Measurements from ENCODE around the gene RPH3AL.

Gene RPH3AL

GRCh38 chr17:332558-333322 is 19.9 kb downstream of the RPH3AL start (continued):
- TF ChIP-seq CSRNP3 (CRISPR knock-in tag; IDR thresholded peaks at IDR 0.05) (no peak), TOX (CRISPR knock-in tag; IDR thresholded peaks at IDR 0.05; ENCODE audit: borderline replicate concordance) (no peak), OSR1 (CRISPR knock-in tag; IDR thresholded peaks at IDR 0.05) (no peak), CREB5 (CRISPR knock-in tag; IDR thresholded peaks at IDR 0.05; ENCODE audit: low read depth) (no peak), ZFP3 (CRISPR knock-in tag; IDR thresholded peaks at IDR 0.05) (no peak), TCF4 (CRISPR knock-in tag; IDR thresholded peaks at IDR 0.05; ENCODE audit: borderline replicate concordance) (no peak)

GRCh38 chr17:332023-332422 is 20.6 kb downstream of the RPH3AL start:
- no peak for ATAC-seq
- TF ChIP-seq CSRNP3 (CRISPR knock-in tag; IDR thresholded peaks at IDR 0.05) (no peak), ESRRG (CRISPR knock-in tag; IDR thresholded peaks at IDR 0.05) (no peak)

GRCh38 chr17:330993-331701 is 21.5 kb downstream of the RPH3AL start:
- no peak for TF ChIP-seq TOX (CRISPR knock-in tag; IDR thresholded peaks at IDR 0.05; ENCODE audit: borderline replicate concordance)
- no peak for TF ChIP-seq CREB5 (CRISPR knock-in tag; IDR thresholded peaks at IDR 0.05; ENCODE audit: low read depth)
- TF ChIP-seq ZC3H10 (CRISPR knock-in tag; IDR thresholded peaks at IDR 0.05): no peak
- no peak for TF ChIP-seq TSHZ2 (CRISPR knock-in tag; IDR thresholded peaks at IDR 0.05)
- TF ChIP-seq CSDC2 (CRISPR knock-in tag; IDR thresholded peaks at IDR 0.05): no peak
- no peak for TF ChIP-seq POU6F1 (CRISPR knock-in tag; IDR thresholded peaks at IDR 0.05; ENCODE audit: borderline replicate concordance, low read depth)
- TF ChIP-seq ZNF565 (CRISPR knock-in tag; conservative IDR thresholded peaks at IDR 0.05; ENCODE audit: low read depth): no peak
- TF ChIP-seq PPARA (CRISPR knock-in tag; IDR thresholded peaks at IDR 0.05; ENCODE audit: borderline replicate concordance): no peak
- TF ChIP-seq ESRRG (CRISPR knock-in tag; IDR thresholded peaks at IDR 0.05): no peak
- no peak for ATAC-seq

GRCh38 chr17:329784-330420 is 22.7 kb downstream of the RPH3AL start:
- no peak for ATAC-seq
- TF ChIP-seq CREB5 (CRISPR knock-in tag; IDR thresholded peaks at IDR 0.05; ENCODE audit: low read depth) (no peak), ZFP30 (CRISPR knock-in tag; IDR thresholded peaks at IDR 0.05) (no peak), SNAI2 (CRISPR knock-in tag; IDR thresholded peaks at IDR 0.05) (no peak), TSHZ2 (CRISPR knock-in tag; IDR thresholded peaks at IDR 0.05) (no peak)
